ENCODE results near the gene PTPRN2.
"Not testable (repeated sequence)": the region's sequence is repeated elsewhere in the genome, so short reads cannot be mapped to it uniquely, and the experiment has no call there.

The PTPRN2 gene

GRCh38 chr7:158516524-158516923 is 71.1 kb downstream of the PTPRN2 start:
- DNase-seq (ENCODE audit: low spot score) = no peak

GRCh38 chr7:158512869-158513268 is 74.8 kb downstream of the PTPRN2 start:
- no peak for DNase-seq (ENCODE audit: low spot score)

- no peak for DNase-seq (ENCODE audit: low spot score)
Observed at GRCh38 chr7:158512042-158512441, 75.6 kb downstream of the PTPRN2 start.

GRCh38 chr7:158508802-158509385 is 78.7 kb downstream of the PTPRN2 start:
- no peak for DNase-seq (ENCODE audit: low spot score)

GRCh38 chr7:158508321-158508720 is 79.3 kb downstream of the PTPRN2 start:
- not testable (repeated sequence) for DNase-seq (ENCODE audit: low spot score)

GRCh38 chr7:158507917-158508316 is 79.7 kb downstream of the PTPRN2 start:
- no peak for DNase-seq (ENCODE audit: low spot score)

- not testable (repeated sequence) for DNase-seq (ENCODE audit: low spot score)
Observed at GRCh38 chr7:158507175-158507574, 80.4 kb downstream of the PTPRN2 start.

- DNase-seq (ENCODE audit: low spot score) = no peak
Observed at GRCh38 chr7:158506626-158507025, 81.0 kb downstream of the PTPRN2 start.

- no peak for DNase-seq (ENCODE audit: low spot score)
Observed at GRCh38 chr7:158505683-158506082, 81.9 kb downstream of the PTPRN2 start.

- DNase-seq (ENCODE audit: low spot score) = no peak
Observed at GRCh38 chr7:158502068-158502750, 85.4 kb downstream of the PTPRN2 start.

- DNase-seq (ENCODE audit: low spot score) = no peak
Observed at GRCh38 chr7:158501393-158502067, 86.1 kb downstream of the PTPRN2 start.

GRCh38 chr7:158500651-158501052 is 87.0 kb downstream of the PTPRN2 start:
- no peak for DNase-seq (ENCODE audit: low spot score)

- DNase-seq (ENCODE audit: low spot score) = no peak
Observed at GRCh38 chr7:158499082-158499455, 88.6 kb downstream of the PTPRN2 start.

- no peak for DNase-seq (ENCODE audit: low spot score)
Observed at GRCh38 chr7:158498443-158499081, 89.1 kb downstream of the PTPRN2 start.

GRCh38 chr7:158497627-158498026 is 90.0 kb downstream of the PTPRN2 start:
- DNase-seq (ENCODE audit: low spot score) = no peak

- DNase-seq (ENCODE audit: low spot score) = no peak
Observed at GRCh38 chr7:158495786-158496185, 91.8 kb downstream of the PTPRN2 start.

GRCh38 chr7:158495216-158495615 is 92.4 kb downstream of the PTPRN2 start:
- DNase-seq (ENCODE audit: low spot score) = no peak

- no peak for DNase-seq (ENCODE audit: low spot score)
Observed at GRCh38 chr7:158494643-158495042, 93.0 kb downstream of the PTPRN2 start.

GRCh38 chr7:158494162-158494586 is 93.4 kb downstream of the PTPRN2 start:
- DNase-seq (ENCODE audit: low spot score) = no peak

- DNase-seq (ENCODE audit: low spot score) = no peak
Observed at GRCh38 chr7:158492367-158492764, 95.3 kb downstream of the PTPRN2 start.

GRCh38 chr7:158491094-158491493 is 96.5 kb downstream of the PTPRN2 start:
- DNase-seq (ENCODE audit: low spot score) = no peak

GRCh38 chr7:158490171-158490782 is 97.3 kb downstream of the PTPRN2 start:
- DNase-seq (ENCODE audit: low spot score) = no peak
